Inflammatory macrophage (primary cell): Measurements from ENCODE around the gene APBB2.
A peak's percentile ranks its signal among the peaks of the same experiment; 100 is the strongest.

Source experiments
- DNase-seq, 2 donors: peaks; one replicate each; pipeline ENCODE4 v3.0.0-alpha.2; 2020 to 2022

APBB2 gene

GRCh38 chr4:41133454-41134018, 80.8 kb downstream of the APBB2 start:
- DNase-seq, result no peak

GRCh38 chr4:41132055-41132683, 82.2 kb downstream of the APBB2 start:
- no peak for DNase-seq

- DNase-seq, result no peak
Observed at GRCh38 chr4:41129936-41130440, 84.4 kb downstream of the APBB2 start.

- DNase-seq, result no peak
Observed at GRCh38 chr4:41129128-41129754, 85.1 kb downstream of the APBB2 start.

GRCh38 chr4:41125558-41126311, 88.6 kb downstream of the APBB2 start:
- DNase-seq, result no peak

GRCh38 chr4:41124916-41125548, 89.3 kb downstream of the APBB2 start:
- no peak for DNase-seq

- DNase-seq, result no peak
Observed at GRCh38 chr4:41122775-41123174, 91.6 kb downstream of the APBB2 start.

- no peak for DNase-seq
Observed at GRCh38 chr4:41122309-41122708, 92.0 kb downstream of the APBB2 start.

- DNase-seq, result no peak
Observed at GRCh38 chr4:41121906-41122305, 92.4 kb downstream of the APBB2 start.

GRCh38 chr4:41120297-41121217, 93.8 kb downstream of the APBB2 start:
- DNase-seq, result peak; percentile 30 to 39

- DNase-seq, result no peak
Observed at GRCh38 chr4:41119867-41120295, 94.5 kb downstream of the APBB2 start.

- DNase-seq, result no peak
Observed at GRCh38 chr4:41111791-41112190, 102.6 kb downstream of the APBB2 start.

- no peak for DNase-seq
Observed at GRCh38 chr4:41110050-41110449, 104.3 kb downstream of the APBB2 start.

GRCh38 chr4:41108481-41108880, 105.9 kb downstream of the APBB2 start:
- DNase-seq, result no peak

GRCh38 chr4:41106694-41107419, 107.5 kb downstream of the APBB2 start:
- no peak for DNase-seq

- no peak for DNase-seq
Observed at GRCh38 chr4:41106081-41106480, 108.3 kb downstream of the APBB2 start.

GRCh38 chr4:41104155-41104554, 110.2 kb downstream of the APBB2 start:
- no peak for DNase-seq

- DNase-seq, result no peak
Observed at GRCh38 chr4:41103657-41104056, 110.7 kb downstream of the APBB2 start.

GRCh38 chr4:41102414-41103092, 111.8 kb downstream of the APBB2 start:
- DNase-seq, result no peak
